NOMO-1 treated with DMSO at 0.1 percent for 48 hours (cell line): ENCODE data around the gene SDK2.

Experiments
- DNase-seq: peaks from one replicate; lab custom pipeline; 2025; ENCODE audit not compliant: unreplicated experiment; lab: John Stamatoyannopoulos, UW

SDK2 gene

DNA sequence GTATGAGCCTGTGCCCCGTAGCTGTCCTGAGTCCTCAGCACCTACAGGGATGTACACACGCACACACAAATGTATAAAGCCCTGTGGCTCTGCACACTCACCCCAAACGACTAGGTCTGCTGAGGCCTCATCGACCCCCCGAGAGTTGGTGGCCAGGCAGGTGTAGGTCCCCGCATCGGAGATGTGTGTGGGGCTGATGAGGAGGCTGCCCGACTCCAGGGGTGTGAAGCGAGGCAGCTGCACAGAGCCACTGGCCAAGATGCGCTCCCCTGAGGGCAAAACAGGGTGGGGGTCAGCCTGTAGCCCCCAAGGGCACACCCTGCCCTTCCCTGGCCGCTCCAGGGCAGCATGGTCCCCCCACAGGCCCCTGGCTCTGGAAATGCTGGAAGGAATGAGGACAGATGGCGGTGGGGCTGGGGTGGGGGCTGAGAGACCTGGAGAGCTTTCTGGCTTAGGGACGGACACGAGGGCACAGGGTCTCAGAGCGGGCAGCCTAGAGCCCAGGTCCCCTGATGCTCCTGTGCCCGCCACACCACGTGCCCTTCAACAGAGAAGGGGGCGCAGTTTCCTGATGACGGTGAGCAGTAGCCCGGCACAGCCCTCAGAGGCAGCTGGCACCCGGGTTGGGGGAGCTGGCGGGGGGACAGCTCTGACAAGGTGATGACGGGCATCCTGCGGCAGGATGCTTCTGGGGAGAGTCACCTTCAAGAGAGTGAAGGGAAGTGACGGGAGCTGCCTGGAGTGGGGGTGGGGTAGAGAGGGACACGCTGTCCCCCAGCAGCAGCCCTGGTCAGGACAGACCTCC is 212.6 kb downstream of the SDK2 start:
- no peak for DNase-seq

DNA sequence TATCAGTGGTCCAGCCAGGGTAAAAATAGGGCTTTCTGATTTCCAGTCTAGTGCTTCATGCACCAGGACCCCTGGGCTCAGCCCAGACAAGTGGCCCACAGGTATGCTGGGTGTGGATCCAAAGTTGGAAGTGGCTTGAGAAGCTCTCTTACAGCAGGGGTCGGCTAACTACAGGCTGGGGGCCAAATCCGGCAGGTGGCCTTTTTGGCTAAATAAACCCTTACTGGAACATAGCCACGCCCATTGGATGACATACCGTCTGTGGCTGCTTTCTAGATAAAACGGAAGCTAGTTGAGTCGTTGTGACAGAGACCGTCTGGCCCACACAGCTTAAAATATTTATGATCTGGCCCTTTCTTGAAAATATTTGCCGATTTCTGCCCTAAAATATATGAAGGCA is 213.4 kb downstream of the SDK2 start:
- peak; percentile 82 for DNase-seq

DNA sequence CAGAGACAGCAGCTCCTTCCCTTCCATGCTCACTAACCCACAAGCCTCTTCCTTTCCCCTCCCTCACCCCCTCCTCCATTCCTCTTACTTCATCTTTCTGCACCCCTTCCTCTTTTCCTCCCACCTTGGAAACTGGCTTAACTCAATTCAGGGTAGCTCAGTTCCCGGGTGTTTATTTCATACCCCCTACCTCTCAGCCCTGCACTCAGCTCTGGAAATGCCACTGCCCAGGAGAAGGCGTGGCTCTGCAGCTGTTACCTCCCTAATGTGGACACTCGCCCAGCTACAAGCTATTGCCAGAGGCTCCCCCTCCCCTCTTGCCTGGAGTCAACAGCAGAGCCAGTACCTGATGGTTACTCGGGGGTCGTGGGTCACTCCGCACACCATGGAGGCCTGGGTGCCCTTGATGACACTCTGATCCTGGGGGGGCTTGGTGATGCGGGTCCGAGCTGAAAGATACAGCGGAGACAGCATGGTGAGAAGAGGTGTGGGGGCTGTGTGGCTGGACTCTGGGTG is 214.0 kb downstream of the SDK2 start:
- DNase-seq, result no peak

- peak; percentile 77 for DNase-seq
Measured at GRCh38 chr17:73429440-73430164, 214.6 kb downstream of the SDK2 start.

DNA sequence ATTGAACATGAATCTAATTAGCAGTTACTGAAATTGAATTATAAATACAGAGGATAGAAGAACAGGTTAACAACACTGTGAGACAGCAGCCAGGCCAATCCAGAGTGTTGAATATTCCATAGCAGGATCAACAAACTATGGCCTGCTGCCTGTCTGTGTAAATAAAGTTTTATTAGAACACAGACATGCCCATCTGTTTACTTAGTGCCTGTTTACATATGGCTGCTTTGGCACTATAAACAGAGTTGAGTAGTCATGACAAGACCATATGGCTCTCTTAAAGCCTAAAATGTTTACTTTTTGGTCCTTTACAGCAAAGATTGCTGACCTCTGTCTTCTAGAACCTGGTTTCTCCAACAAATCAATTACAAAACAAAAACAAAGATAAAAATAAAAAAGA is 217.0 kb downstream of the SDK2 start:
- DNase-seq, result no peak

- DNase-seq, result no peak
Measured at GRCh38 chr17:73424571-73424970, 219.7 kb downstream of the SDK2 start.

- DNase-seq, result no peak
Measured at GRCh38 chr17:73423806-73424205, 220.4 kb downstream of the SDK2 start.

- DNase-seq, result no peak
Measured at GRCh38 chr17:73423159-73423715, 221.0 kb downstream of the SDK2 start.

GRCh38 chr17:73422121-73422520 is 222.1 kb downstream of the SDK2 start:
- DNase-seq, result no peak

DNA sequence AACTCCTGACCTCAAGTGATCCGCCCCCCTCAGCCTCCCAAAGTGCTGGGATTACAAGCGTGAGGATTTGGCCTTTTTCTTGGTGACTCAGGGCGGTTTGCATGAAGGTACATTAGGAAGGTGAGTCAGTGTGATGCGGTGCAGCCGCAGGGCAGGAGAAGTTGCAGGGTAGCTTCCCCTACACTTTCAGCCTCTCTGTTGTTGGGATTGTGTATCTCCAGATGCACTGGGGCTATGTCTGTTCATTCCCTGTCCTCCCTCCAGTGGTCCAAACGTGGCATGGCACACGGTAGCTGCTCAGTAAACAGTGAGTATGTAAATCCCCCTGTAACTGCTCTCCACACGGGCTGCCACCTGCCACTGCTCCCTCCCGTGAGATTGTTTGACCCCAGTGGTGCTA is 223.3 kb downstream of the SDK2 start:
- DNase-seq, result no peak

GRCh38 chr17:73419881-73420280 is 224.4 kb downstream of the SDK2 start:
- no peak for DNase-seq

DNA sequence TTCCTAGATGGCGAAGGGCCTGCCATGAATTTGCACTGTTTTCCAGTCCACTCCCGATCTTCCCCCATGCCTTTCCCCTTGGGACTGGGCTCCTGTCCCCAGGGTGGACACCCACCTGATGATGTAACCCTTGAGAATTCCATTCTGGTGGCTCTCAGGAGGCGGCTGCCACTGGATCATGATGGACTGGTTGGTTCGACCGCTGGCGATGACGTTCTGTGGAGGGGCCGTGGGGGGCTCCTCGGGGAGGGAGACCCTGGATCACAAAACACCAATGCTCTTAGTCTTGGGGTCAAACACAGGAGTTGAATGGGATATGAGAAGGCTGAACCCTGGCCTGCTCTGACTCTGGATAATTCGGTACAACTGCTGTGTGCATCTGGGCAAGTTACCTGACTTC is 225.2 kb downstream of the SDK2 start:
- DNase-seq, result no peak

DNA sequence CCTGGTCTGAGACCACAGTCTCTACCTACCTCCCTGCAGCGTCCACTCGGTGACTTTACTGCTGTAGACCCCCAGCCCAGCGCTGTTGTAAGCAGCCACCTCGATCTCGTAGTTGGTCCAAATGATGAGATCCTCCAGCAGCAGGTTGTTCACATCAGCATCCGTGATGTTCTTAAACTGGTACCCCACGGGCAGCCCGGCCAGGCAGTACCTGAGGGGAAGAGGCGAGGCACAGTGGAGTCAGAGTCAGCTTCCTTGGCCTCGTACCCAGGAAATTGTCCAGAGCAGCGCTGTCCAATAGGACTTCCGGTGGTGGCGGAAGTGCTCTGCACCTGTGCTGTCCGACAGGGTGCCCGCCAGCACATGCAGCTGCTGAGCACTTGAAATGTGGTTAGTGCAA is 228.5 kb downstream of the SDK2 start:
- no peak for DNase-seq

- no peak for DNase-seq
Measured at GRCh38 chr17:73414171-73414955, 229.9 kb downstream of the SDK2 start.

GRCh38 chr17:73412914-73413313 is 231.3 kb downstream of the SDK2 start:
- DNase-seq, result no peak

- no peak for DNase-seq
Measured at GRCh38 chr17:73411313-73411747, 232.9 kb downstream of the SDK2 start.

DNA sequence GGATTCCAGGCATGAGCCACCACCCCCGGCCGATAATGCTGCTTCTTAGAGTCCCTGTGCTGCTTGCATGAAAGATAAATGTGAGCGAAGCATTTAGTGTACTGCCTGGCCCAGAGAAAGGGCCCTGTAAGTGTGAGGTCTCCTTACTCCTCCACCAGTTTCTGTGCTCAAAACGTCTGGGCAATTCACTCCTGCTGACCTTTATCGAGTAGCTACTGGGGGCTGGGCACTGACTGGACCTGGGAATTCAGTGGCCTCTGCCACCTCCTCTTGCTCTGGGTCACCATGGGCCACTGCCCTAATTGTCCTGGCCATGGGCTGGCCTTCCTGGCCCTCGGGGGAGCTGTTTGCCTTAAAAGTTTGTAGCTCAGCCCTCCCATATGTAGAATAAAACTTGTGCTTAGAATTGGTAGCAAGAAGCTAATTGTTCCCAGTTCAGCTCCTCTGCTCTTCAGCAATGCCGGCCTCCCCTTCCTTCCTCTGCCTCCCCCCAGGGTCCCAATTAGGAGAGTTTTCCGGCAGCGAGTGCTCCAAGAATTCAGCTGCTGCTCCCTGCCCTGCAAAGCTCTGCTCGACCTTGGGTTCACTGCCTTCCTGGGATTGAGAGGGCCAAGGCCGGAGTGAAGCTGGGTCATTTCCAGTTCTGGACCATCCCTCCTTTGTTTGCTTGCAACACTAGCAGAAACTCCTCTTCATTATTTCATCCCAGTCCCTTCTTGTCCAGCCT is 233.5 kb downstream of the SDK2 start:
- no peak for DNase-seq

- DNase-seq, result no peak
Measured at GRCh38 chr17:73404246-73404645, 240.0 kb downstream of the SDK2 start.

DNA sequence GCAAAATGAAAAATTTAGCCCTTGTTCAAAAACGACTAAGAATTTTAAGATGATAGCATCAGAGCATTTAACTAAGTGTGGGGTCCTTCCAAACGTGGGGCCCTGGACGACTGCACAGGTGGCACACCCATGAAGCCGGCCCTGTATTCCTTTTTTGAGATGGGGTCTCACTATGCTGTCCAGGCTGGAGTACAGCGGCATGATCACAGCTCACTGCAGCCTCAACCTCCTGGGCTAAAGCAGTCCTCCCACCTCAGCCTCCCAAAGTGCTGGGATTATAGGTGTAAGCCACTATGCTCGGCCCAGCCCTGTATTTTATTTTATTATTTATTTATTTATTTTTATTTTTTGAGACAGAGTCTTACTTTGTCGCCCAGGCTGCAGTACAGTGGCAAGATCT is 241.8 kb downstream of the SDK2 start:
- DNase-seq, result no peak

- DNase-seq, result peak; percentile 25
Measured at GRCh38 chr17:73401911-73402310, 242.3 kb downstream of the SDK2 start.
